ENCODE results near the gene CHCHD1. TPM values are rescaled to one million over a fixed set of nuclear protein-coding genes. Genes with fewer than 3 reads are reported as not detected.
A peak's percentile ranks its signal among the peaks of the same experiment; 100 is the strongest.

CHCHD1 gene
- total RNA-seq, 1 experiment from 2014 or later, result 238 TPM

- POLR2A ChIA-PET (ENCODE audit: unreplicated experiment), result no interaction called here
- Histone ChIP-seq H3K27ac (ENCODE audit: low read length) (no peak overlapping the region), H3K9me2 (replicated peaks; ENCODE audit: low read length) (no peaks in the 10 kb centered on the region), H3K9me3 (ENCODE audit: low read length) (no peaks in the 10 kb centered on the region), H2AFZ (ENCODE audit: low read length) (no peak overlapping the region), H3K4me1 (ENCODE audit: insufficient read depth, low read length) (peaks cover 16% of the 10 kb centered on the region), H3K36me3 (ENCODE audit: low read depth, low read length) (peaks cover 77% of the 10 kb centered on the region), H3K79me2 (ENCODE audit: low read length) (peaks cover 72% of the 10 kb centered on the region), H3F3A (ENCODE audit: low read length, unreplicated experiment) (no peaks in the 10 kb centered on the region), H4K20me1 (ENCODE audit: low read length) (peaks cover 16% of the 10 kb centered on the region; the same call in 1 of the 2 replicates), H3K9ac (ENCODE audit: low read length) (no peak overlapping the region), H3K4me3 (ENCODE audit: low read length) (no peak overlapping the region), H3K27me3 (ENCODE audit: low read length) (no peaks in the 10 kb centered on the region), H3K4me2 (ENCODE audit: low read length) (peak overlapping the region; percentile 0; the same call in 1 of the 2 replicates)
- intact Hi-C loops (cut with micrococcal nuclease), result no loop called here
- no TSS peak for BruUV-seq (replicated peaks)
- TF ChIP-seq EZH2phosphoT487 (IDR thresholded peaks at IDR 0.05; ENCODE audit: borderline replicate concordance, low read length) (no peak), EZH2 (IDR thresholded peaks at IDR 0.05; ENCODE audit: low read length, unreplicated experiment) (no peak)
- TF ChIP-seq, protein P1, sequence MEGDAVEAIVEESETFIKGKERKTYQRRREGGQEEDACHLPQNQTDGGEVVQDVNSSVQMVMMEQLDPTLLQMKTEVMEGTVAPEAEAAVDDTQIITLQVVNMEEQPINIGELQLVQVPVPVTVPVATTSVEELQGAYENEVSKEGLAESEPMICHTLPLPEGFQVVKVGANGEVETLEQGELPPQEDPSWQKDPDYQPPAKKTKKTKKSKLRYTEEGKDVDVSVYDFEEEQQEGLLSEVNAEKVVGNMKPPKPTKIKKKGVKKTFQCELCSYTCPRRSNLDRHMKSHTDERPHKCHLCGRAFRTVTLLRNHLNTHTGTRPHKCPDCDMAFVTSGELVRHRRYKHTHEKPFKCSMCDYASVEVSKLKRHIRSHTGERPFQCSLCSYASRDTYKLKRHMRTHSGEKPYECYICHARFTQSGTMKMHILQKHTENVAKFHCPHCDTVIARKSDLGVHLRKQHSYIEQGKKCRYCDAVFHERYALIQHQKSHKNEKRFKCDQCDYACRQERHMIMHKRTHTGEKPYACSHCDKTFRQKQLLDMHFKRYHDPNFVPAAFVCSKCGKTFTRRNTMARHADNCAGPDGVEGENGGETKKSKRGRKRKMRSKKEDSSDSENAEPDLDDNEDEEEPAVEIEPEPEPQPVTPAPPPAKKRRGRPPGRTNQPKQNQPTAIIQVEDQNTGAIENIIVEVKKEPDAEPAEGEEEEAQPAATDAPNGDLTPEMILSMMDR (conservative IDR thresholded peaks at IDR 0.05; ENCODE audit: low read depth, low read length), result no peak
- CTCF ChIA-PET, result interaction anchor here (1.0 kb wide), 1 partner anchor 102 kb away, joined by 5 read pairs; no protein-coding TSS in a partner anchor
- ATAC-seq, result no peak
- no peak for DNase-seq
Observed at GRCh38 chr10:73756183-73756582, 25.7 kb upstream of the CHCHD1 start.

DNA sequence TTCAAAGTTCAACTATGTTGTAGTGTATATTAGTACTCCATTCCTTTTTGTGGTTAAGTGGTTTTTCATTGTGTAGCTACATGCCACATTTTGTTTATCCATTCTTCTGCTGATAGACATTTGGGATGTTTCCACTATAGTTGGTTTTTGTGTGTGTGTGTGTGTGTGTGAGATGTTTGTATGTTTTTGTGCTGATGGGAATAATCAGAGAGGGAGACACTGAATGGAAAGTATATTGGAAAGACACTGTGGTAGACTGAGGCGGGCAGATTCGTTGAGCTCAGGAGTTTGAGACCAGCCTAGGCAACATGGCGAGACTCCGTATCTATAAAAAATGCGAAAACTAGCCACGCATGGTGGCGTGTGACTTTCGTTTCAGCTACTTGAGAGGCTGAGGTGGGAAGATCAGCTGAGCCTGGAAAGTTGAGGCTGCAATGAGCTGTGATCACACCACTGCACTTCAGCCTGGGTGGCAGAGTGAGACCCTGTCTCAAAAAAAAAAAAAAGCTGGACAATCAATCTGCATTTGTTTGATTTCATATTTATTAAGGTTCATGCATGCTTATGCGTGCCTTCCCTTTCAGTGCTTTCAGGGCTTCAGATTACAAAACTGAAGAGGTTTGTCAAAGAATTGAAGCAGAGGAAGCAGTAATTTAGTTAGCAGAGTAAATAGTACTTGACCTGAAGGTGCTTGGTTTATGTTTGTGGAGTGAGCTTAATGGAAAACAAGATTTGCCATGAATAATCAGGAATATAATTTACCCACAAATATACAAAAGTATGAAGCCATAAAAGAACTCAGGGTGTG, 22.9 kb upstream of the CHCHD1 start:
- peaks cover 22% of the 10 kb centered on the region for H4K20me1 ChIP-seq (ENCODE audit: low read length)
- no TSS peak for BruUV-seq (replicated peaks)
- no peak overlapping the region for H3K9ac ChIP-seq (ENCODE audit: low read length)
- H3K36me3 ChIP-seq (ENCODE audit: low read depth, low read length), result peaks cover 75% of the 10 kb centered on the region
- no peak overlapping the region for H3K4me3 ChIP-seq (ENCODE audit: low read length)
- peaks cover 72% of the 10 kb centered on the region for H3K79me2 ChIP-seq (ENCODE audit: low read length)
- no peaks in the 10 kb centered on the region for H3K9me3 ChIP-seq (ENCODE audit: low read length)
- ATAC-seq (no peak), DNase-seq (no peak)
- intact Hi-C loops (cut with micrococcal nuclease), result no loop called here
- H3K9me2 ChIP-seq (replicated peaks; ENCODE audit: low read length), result no peaks in the 10 kb centered on the region
- ChIA-PET POLR2A (ENCODE audit: unreplicated experiment) (interaction anchor here (0.6 kb wide), 1 partner anchor 129 kb away, joined by 3 read pairs; no protein-coding TSS in a partner anchor), CTCF (no interaction called here)
- H3K27ac ChIP-seq (ENCODE audit: low read length), result no peak overlapping the region
- H3K27me3 ChIP-seq (ENCODE audit: low read length), result no peaks in the 10 kb centered on the region
- TF ChIP-seq, protein P1 (conservative IDR thresholded peaks at IDR 0.05; ENCODE audit: low read depth, low read length), result no peak
- TF ChIP-seq EZH2 (IDR thresholded peaks at IDR 0.05; ENCODE audit: low read length, unreplicated experiment) (no peak), EZH2phosphoT487 (IDR thresholded peaks at IDR 0.05; ENCODE audit: borderline replicate concordance, low read length) (no peak)
- peaks cover 18% of the 10 kb centered on the region for H3F3A ChIP-seq (ENCODE audit: low read length, unreplicated experiment)
- no peak overlapping the region for H2AFZ ChIP-seq (ENCODE audit: low read length)
- no peak overlapping the region for H3K4me2 ChIP-seq (ENCODE audit: low read length)
- peaks cover 43% of the 10 kb centered on the region for H3K4me1 ChIP-seq (ENCODE audit: insufficient read depth, low read length)

Measured in PC-3 (cell line).